GM23338 (cell line): ENCODE measurements around the gene TBKBP1. TPM values are rescaled to one million over a fixed set of nuclear protein-coding genes. Genes with fewer than 3 reads are reported as not detected.

Source experiments
- ATAC-seq: fragments of 200-7000 bp; cut with Tn5 transposase; 3 replicates; pipeline ENCODE4 v1.9.1; 2020
- DNase-seq: peaks from one replicate; pipeline ENCODE4 v3.0.0-alpha.2; 2015; ENCODE audit warnings: low spot score
- H2AFZ ChIP-seq: fragments of 200-600 bp; sonication (generic); 2 replicates; pipeline ENCODE4 v1.8.0; 2016; ENCODE audit warnings: antibody characterized with exemption, mild to moderate bottlenecking, moderate library complexity
- H3F3A ChIP-seq: fragments of 200-600 bp; sonication (generic); replicated peaks from 2 replicates; pipeline ENCODE4 v1.8.0; 2017; ENCODE audit warnings: antibody characterized with exemption, mixed run types, low read depth
- H3K27ac ChIP-seq: fragments of 200-600 bp; sonication (generic); 2 replicates; pipeline ENCODE4 v1.6.1; 2016; ENCODE audit warnings: low read depth
- H3K27me3 ChIP-seq: fragments of 200-600 bp; sonication (generic); 2 replicates; pipeline ENCODE4 v1.8.0; 2016; ENCODE audit warnings: mild to moderate bottlenecking, mixed run types, moderate library complexity; ENCODE audit not compliant: insufficient read depth
- H3K36me3 ChIP-seq: fragments of 200-600 bp; sonication (generic); 2 replicates; pipeline ENCODE4 v1.8.0; 2016; ENCODE audit warnings: mild to moderate bottlenecking; ENCODE audit not compliant: insufficient read depth
- H3K4me1 ChIP-seq: fragments of 200-600 bp; sonication (generic); 2 replicates; pipeline ENCODE4 v1.8.0; 2016; ENCODE audit warnings: mild to moderate bottlenecking, moderate library complexity; ENCODE audit not compliant: insufficient read depth
- H3K4me2 ChIP-seq: fragments of 200-600 bp; sonication (generic); 2 replicates; pipeline ENCODE4 v1.7.1; 2017; ENCODE audit warnings: mixed run types
- H3K4me3 ChIP-seq: fragments of 200-600 bp; sonication (generic); 2 replicates; pipeline ENCODE4 v1.6.1; 2016; ENCODE audit warnings: mixed run types
- H3K79me2 ChIP-seq: fragments of 200-600 bp; sonication (generic); replicated peaks from 2 replicates; pipeline ENCODE4 v1.8.0; 2017; ENCODE audit warnings: mild to moderate bottlenecking; ENCODE audit not compliant: insufficient read depth
- H3K9me2 ChIP-seq: fragments of 200-600 bp; sonication (generic); 2 replicates; pipeline ENCODE4 v1.8.0; 2017; ENCODE audit not compliant: insufficient read depth
- H4K20me1 ChIP-seq: fragments of 200-600 bp; sonication (generic); replicated peaks from 2 replicates; pipeline ENCODE4 v1.8.0; 2017; ENCODE audit warnings: mild to moderate bottlenecking; ENCODE audit not compliant: insufficient read depth
- H3K27ac Mint-ChIP-seq: 2 replicates; pipeline ENCODE4 v1.8.0; 2020; ENCODE audit warnings: inconsistent platforms, mild to moderate bottlenecking, moderate library complexity, mixed read lengths
- H3K27me3 Mint-ChIP-seq: 3 replicates; pipeline ENCODE4 v1.8.0; 2022; ENCODE audit warnings: low read depth, mild to moderate bottlenecking, moderate library complexity, mixed read lengths, inconsistent platforms; ENCODE audit not compliant: insufficient read depth, poor library complexity
- H3K36me3 Mint-ChIP-seq: 3 replicates; pipeline ENCODE4 v1.8.0; 2021; ENCODE audit warnings: low read depth, mild to moderate bottlenecking, inconsistent platforms, moderate library complexity, mixed read lengths
- H3K4me1 Mint-ChIP-seq: 3 replicates; pipeline ENCODE4 v1.8.0; 2020; ENCODE audit warnings: mild to moderate bottlenecking, inconsistent platforms, mixed read lengths
- H3K4me3 Mint-ChIP-seq: 3 replicates; pipeline ENCODE4 v1.8.0; 2021; ENCODE audit warnings: moderate library complexity, mild to moderate bottlenecking, inconsistent platforms, mixed read lengths
- H3K9me3 Mint-ChIP-seq: 3 replicates; pipeline ENCODE4 v1.8.0; 2020; ENCODE audit warnings: moderate library complexity, mild to moderate bottlenecking, inconsistent platforms, mixed read lengths
- CREB1 ChIP-seq: fragments of 250-450 bp; sonication (Bioruptor Pico); IDR thresholded peaks from 2 replicates; pipeline ENCODE4 v1.5.0; 2020; ENCODE audit warnings: low read depth, mild to moderate bottlenecking, moderate library complexity
- EZH2 ChIP-seq: fragments of 200-600 bp; sonication (generic); IDR thresholded peaks from one replicate; pipeline ENCODE4 v1.8.0; 2017; ENCODE audit warnings: antibody characterized with exemption, mild to moderate bottlenecking, low read depth; ENCODE audit not compliant: unreplicated experiment
- EZH2phosphoT487 ChIP-seq: fragments of 200-600 bp; sonication (generic); IDR thresholded peaks from one replicate; pipeline ENCODE4 v1.8.1; 2018; ENCODE audit warnings: antibody characterized with exemption; ENCODE audit not compliant: unreplicated experiment
- JUNB ChIP-seq: IDR thresholded peaks from one replicate; pipeline ENCODE4 v1.6.1; 2016; ENCODE audit warnings: antibody characterized with exemption; ENCODE audit not compliant: unreplicated experiment
- NANOG ChIP-seq: IDR thresholded peaks from 2 replicates; pipeline ENCODE4 v1.6.1; 2016; ENCODE audit warnings: antibody characterized with exemption, borderline replicate concordance
- POLR2AphosphoS5 ChIP-seq: IDR thresholded peaks from 2 replicates; pipeline ENCODE4 v1.6.1; 2016; ENCODE audit warnings: antibody characterized with exemption, low read depth
- STAT1 ChIP-seq: IDR thresholded peaks from one replicate; pipeline ENCODE4 v1.6.1; 2016; ENCODE audit warnings: antibody characterized with exemption; ENCODE audit not compliant: unreplicated experiment
- ZNF114 ChIP-seq: fragments of 250-450 bp; sonication (Bioruptor Pico); IDR thresholded peaks from 2 replicates; pipeline ENCODE4 v1.5.0; 2020; ENCODE audit warnings: mild to moderate bottlenecking, moderate library complexity
- ZNF331 ChIP-seq: fragments of 250-450 bp; sonication (Bioruptor Pico); IDR thresholded peaks from 2 replicates; pipeline ENCODE4 v1.5.0; 2020; ENCODE audit warnings: low read depth, mild to moderate bottlenecking, moderate library complexity
- polyA plus RNA-seq: library from polyadenylated mRNA; unstranded; fragments of >200 nt; fragmentation: Nextera tagmentation; extraction: Ambion mirVana; gene quantifications from 2 replicates; pipeline ENCODE4 v1.2.1, GENCODE V29; 2016
- total RNA-seq: library from RNA; depleted of rRNA; stranded (reverse); fragments of >200 nt; shearing (Covaris generic); gene quantifications from 2 replicates; pipeline ENCODE4 v1.2.3, GENCODE V29; 2014
- TF ChIP-seq, protein P1 (sequence below): IDR thresholded peaks from 2 replicates; pipeline ENCODE4 v1.6.1; 2016; ENCODE audit warnings: antibody characterized with exemption
- TF ChIP-seq, protein P2 (sequence below): fragments of 250-450 bp; sonication (Bioruptor Pico); IDR thresholded peaks from 2 replicates; pipeline ENCODE4 v1.5.0; 2020; ENCODE audit warnings: mild to moderate bottlenecking, moderate library complexity
- TF ChIP-seq, protein P3 (sequence below): IDR thresholded peaks from one replicate; pipeline ENCODE4 v1.6.1; 2018; ENCODE audit warnings: antibody characterized with exemption; ENCODE audit not compliant: unreplicated experiment
- TF ChIP-seq, protein P4 (sequence below), 2 experiments: fragments of 200-600 bp in 1 of 2; sonication (generic) in 1 of 2; conservative IDR thresholded peaks; 2 replicates each; pipeline versions ENCODE4 v1.5.1 to v1.6.1; 2016 to 2017; ENCODE audit warnings: antibody characterized with exemption in 2 of 2, low read depth in 2 of 2, mild to moderate bottlenecking in 2 of 2, moderate library complexity in 1 of 2

The TBKBP1 gene
- total and polyA plus RNA-seq, 2 experiments from 2014 or later = 2.5 to 12.1 TPM

DNA sequence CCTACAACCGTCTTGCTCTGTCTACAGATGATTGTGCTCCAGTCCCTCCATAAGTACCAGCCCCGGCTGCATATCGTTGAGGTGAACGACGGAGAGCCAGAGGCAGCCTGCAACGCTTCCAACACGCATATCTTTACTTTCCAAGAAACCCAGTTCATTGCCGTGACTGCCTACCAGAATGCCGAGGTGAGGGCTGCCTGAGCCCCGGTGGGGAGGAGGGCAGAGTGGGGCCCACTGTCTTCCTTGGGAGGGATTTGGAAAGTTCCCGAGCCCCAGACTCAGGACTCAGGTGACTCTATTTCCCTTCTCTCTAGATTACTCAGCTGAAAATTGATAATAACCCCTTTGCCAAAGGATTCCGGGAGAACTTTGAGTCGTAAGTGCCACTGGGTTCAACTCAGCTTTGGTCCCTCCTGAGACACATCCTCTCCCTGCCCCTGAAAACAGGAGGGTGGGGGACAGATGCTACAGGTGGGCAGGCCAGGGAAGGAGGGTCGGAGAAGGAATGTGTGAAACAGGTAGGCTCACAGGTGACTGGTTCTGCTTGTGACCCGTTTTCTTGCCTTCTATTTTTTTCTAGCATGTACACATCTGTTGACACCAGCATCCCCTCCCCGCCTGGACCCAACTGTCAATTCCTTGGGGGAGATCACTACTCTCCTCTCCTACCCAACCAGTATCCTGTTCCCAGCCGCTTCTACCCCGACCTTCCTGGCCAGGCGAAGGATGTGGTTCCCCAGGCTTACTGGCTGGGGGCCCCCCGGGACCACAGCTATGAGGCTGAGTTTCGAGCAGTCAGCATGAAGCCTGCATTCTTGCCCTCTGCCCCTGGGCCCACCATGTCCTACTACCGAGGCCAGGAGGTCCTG is 50.4 kb downstream of the TBKBP1 start:
- DNase-seq = no peak
- Histone ChIP-seq H3F3A (no peaks in the 10 kb centered on the region), H3K27me3 (no peaks in the 10 kb centered on the region), H4K20me1 (no peaks in the 10 kb centered on the region), H3K4me1 (no peaks in the 10 kb centered on the region), H3K27ac (no peak overlapping the region), H2AFZ (no peak overlapping the region), H3K4me2 (no peak overlapping the region), H3K36me3 (no peaks in the 10 kb centered on the region), H3K9me2 (no peaks in the 10 kb centered on the region), H3K4me3 (no peak overlapping the region), H3K79me2 (no peaks in the 10 kb centered on the region)
- Mint-ChIP-seq H3K4me3 (no peak overlapping the region), H3K9me3 (no peaks in the 10 kb centered on the region), H3K36me3 (no peaks in the 10 kb centered on the region), H3K27ac (no peak overlapping the region), H3K4me1 (no peaks in the 10 kb centered on the region), H3K27me3 (peaks cover 6% of the 10 kb centered on the region)
- no peak for ATAC-seq
- TF ChIP-seq STAT1 (no peak), NANOG (no peak), POLR2AphosphoS5 (no peak), CREB1 (CRISPR knock-in tag) (no peak), ZNF331 (CRISPR knock-in tag) (no peak), EZH2 (no peak), JUNB (no peak), ZNF114 (no peak), EZH2phosphoT487 (no peak)
- TF ChIP-seq, protein P1, sequence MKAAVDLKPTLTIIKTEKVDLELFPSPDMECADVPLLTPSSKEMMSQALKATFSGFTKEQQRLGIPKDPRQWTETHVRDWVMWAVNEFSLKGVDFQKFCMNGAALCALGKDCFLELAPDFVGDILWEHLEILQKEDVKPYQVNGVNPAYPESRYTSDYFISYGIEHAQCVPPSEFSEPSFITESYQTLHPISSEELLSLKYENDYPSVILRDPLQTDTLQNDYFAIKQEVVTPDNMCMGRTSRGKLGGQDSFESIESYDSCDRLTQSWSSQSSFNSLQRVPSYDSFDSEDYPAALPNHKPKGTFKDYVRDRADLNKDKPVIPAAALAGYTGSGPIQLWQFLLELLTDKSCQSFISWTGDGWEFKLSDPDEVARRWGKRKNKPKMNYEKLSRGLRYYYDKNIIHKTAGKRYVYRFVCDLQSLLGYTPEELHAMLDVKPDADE = no peak
- TF ChIP-seq, protein P2, sequence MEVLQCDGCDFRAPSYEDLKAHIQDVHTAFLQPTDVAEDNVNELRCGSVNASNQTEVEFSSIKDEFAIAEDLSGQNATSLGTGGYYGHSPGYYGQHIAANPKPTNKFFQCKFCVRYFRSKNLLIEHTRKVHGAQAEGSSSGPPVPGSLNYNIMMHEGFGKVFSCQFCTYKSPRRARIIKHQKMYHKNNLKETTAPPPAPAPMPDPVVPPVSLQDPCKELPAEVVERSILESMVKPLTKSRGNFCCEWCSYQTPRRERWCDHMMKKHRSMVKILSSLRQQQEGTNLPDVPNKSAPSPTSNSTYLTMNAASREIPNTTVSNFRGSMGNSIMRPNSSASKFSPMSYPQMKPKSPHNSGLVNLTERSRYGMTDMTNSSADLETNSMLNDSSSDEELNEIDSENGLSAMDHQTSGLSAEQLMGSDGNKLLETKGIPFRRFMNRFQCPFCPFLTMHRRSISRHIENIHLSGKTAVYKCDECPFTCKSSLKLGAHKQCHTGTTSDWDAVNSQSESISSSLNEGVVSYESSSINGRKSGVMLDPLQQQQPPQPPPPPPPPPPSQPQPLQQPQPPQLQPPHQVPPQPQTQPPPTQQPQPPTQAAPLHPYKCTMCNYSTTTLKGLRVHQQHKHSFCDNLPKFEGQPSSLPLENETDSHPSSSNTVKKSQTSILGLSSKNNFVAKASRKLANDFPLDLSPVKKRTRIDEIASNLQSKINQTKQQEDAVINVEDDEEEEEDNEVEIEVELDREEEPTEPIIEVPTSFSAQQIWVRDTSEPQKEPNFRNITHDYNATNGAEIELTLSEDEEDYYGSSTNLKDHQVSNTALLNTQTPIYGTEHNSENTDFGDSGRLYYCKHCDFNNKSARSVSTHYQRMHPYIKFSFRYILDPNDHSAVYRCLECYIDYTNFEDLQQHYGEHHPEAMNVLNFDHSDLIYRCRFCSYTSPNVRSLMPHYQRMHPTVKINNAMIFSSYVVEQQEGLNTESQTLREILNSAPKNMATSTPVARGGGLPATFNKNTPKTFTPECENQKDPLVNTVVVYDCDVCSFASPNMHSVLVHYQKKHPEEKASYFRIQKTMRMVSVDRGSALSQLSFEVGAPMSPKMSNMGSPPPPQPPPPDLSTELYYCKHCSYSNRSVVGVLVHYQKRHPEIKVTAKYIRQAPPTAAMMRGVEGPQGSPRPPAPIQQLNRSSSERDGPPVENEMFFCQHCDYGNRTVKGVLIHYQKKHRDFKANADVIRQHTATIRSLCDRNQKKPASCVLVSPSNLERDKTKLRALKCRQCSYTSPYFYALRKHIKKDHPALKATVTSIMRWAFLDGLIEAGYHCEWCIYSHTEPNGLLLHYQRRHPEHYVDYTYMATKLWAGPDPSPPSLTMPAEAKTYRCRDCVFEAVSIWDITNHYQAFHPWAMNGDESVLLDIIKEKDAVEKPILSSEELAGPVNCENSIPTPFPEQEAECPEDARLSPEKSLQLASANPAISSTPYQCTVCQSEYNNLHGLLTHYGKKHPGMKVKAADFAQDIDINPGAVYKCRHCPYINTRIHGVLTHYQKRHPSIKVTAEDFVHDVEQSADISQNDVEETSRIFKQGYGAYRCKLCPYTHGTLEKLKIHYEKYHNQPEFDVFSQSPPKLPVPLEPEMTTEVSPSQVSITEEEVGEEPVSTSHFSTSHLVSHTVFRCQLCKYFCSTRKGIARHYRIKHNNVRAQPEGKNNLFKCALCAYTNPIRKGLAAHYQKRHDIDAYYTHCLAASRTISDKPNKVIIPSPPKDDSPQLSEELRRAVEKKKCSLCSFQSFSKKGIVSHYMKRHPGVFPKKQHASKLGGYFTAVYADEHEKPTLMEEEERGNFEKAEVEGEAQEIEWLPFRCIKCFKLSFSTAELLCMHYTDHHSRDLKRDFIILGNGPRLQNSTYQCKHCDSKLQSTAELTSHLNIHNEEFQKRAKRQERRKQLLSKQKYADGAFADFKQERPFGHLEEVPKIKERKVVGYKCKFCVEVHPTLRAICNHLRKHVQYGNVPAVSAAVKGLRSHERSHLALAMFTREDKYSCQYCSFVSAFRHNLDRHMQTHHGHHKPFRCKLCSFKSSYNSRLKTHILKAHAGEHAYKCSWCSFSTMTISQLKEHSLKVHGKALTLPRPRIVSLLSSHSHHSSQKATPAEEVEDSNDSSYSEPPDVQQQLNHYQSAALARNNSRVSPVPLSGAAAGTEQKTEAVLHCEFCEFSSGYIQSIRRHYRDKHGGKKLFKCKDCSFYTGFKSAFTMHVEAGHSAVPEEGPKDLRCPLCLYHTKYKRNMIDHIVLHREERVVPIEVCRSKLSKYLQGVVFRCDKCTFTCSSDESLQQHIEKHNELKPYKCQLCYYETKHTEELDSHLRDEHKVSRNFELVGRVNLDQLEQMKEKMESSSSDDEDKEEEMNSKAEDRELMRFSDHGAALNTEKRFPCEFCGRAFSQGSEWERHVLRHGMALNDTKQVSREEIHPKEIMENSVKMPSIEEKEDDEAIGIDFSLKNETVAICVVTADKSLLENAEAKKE (CRISPR knock-in tag) = no peak
- TF ChIP-seq, protein P3, sequence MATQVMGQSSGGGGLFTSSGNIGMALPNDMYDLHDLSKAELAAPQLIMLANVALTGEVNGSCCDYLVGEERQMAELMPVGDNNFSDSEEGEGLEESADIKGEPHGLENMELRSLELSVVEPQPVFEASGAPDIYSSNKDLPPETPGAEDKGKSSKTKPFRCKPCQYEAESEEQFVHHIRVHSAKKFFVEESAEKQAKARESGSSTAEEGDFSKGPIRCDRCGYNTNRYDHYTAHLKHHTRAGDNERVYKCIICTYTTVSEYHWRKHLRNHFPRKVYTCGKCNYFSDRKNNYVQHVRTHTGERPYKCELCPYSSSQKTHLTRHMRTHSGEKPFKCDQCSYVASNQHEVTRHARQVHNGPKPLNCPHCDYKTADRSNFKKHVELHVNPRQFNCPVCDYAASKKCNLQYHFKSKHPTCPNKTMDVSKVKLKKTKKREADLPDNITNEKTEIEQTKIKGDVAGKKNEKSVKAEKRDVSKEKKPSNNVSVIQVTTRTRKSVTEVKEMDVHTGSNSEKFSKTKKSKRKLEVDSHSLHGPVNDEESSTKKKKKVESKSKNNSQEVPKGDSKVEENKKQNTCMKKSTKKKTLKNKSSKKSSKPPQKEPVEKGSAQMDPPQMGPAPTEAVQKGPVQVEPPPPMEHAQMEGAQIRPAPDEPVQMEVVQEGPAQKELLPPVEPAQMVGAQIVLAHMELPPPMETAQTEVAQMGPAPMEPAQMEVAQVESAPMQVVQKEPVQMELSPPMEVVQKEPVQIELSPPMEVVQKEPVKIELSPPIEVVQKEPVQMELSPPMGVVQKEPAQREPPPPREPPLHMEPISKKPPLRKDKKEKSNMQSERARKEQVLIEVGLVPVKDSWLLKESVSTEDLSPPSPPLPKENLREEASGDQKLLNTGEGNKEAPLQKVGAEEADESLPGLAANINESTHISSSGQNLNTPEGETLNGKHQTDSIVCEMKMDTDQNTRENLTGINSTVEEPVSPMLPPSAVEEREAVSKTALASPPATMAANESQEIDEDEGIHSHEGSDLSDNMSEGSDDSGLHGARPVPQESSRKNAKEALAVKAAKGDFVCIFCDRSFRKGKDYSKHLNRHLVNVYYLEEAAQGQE = no peak
- TF ChIP-seq, protein P4, sequence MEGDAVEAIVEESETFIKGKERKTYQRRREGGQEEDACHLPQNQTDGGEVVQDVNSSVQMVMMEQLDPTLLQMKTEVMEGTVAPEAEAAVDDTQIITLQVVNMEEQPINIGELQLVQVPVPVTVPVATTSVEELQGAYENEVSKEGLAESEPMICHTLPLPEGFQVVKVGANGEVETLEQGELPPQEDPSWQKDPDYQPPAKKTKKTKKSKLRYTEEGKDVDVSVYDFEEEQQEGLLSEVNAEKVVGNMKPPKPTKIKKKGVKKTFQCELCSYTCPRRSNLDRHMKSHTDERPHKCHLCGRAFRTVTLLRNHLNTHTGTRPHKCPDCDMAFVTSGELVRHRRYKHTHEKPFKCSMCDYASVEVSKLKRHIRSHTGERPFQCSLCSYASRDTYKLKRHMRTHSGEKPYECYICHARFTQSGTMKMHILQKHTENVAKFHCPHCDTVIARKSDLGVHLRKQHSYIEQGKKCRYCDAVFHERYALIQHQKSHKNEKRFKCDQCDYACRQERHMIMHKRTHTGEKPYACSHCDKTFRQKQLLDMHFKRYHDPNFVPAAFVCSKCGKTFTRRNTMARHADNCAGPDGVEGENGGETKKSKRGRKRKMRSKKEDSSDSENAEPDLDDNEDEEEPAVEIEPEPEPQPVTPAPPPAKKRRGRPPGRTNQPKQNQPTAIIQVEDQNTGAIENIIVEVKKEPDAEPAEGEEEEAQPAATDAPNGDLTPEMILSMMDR (conservative IDR thresholded peaks at IDR 0.05; ENCODE audit: low read depth in 2 of 2) = no peak
